Liver (tissue), 9 donors: ENCODE results near the gene CUBN. TPM values are rescaled to one million over a fixed set of nuclear protein-coding genes. Genes with fewer than 3 reads are reported as not detected.

Experiments used
- DNase-seq: peaks from one replicate; pipeline ENCODE4 v3.0.0-alpha.2; 2017; ENCODE audit warnings: low spot score
- H3K27ac ChIP-seq, 2 donors: one replicate each; pipeline ENCODE4 v1.7.0; 2013; ENCODE audit warnings: inconsistent platforms in 2 of 2, low read length in 2 of 2, control low read depth in 1 of 2, low read depth in 1 of 2, mild to moderate bottlenecking in 1 of 2
- H3K27me3 ChIP-seq, 4 donors: one replicate each; pipeline versions ENCODE4 v1.6.1 to v1.7.0; 2013; ENCODE audit warnings: low read length in 3 of 4, inconsistent platforms in 1 of 4, mild to moderate bottlenecking in 1 of 4, moderate library complexity in 1 of 4; ENCODE audit not compliant: control insufficient read depth in 4 of 4, insufficient read depth in 4 of 4
- H3K36me3 ChIP-seq, 4 donors: one replicate each; pipeline versions ENCODE4 v1.6.1 to v1.7.0; 2013; ENCODE audit warnings: low read length in 3 of 4, mild to moderate bottlenecking in 3 of 4, low read depth in 1 of 4, moderate library complexity in 1 of 4; ENCODE audit not compliant: control insufficient read depth in 4 of 4, insufficient read depth in 3 of 4
- H3K4me1 ChIP-seq, 4 donors: one replicate each; pipeline versions ENCODE4 v1.6.1 to v1.7.0; 2013; ENCODE audit warnings: low read length in 3 of 4, mild to moderate bottlenecking in 3 of 4, moderate library complexity in 1 of 4; ENCODE audit not compliant: control insufficient read depth in 4 of 4, insufficient read depth in 4 of 4
- H3K4me3 ChIP-seq, 3 donors: one replicate each; pipeline versions ENCODE4 v1.6.1 to v1.7.0; 2013; ENCODE audit warnings: low read length in 3 of 3, control low read depth in 1 of 3, low read depth in 1 of 3, mild to moderate bottlenecking in 1 of 3
- H3K9ac ChIP-seq, 2 donors: one replicate each; pipeline ENCODE4 v1.7.0; 2013; ENCODE audit warnings: low read length in 2 of 2, mild to moderate bottlenecking in 2 of 2, moderate library complexity in 2 of 2, control low read depth in 1 of 2, low read depth in 1 of 2
- H3K9me3 ChIP-seq, 4 donors: one replicate each; pipeline versions ENCODE4 v1.6.1 to v1.7.0; 2013; ENCODE audit warnings: low read length in 3 of 4; ENCODE audit not compliant: control insufficient read depth in 4 of 4
- ATF3 ChIP-seq: IDR thresholded peaks from 2 replicates; pipeline ENCODE4 v1.6.1; 2016; ENCODE audit warnings: antibody characterized with exemption
- EGR1 ChIP-seq, 2 donors: IDR thresholded peaks; 2 replicates each; pipeline ENCODE4 v1.6.1; 2016 to 2018; ENCODE audit warnings: antibody characterized with exemption in 2 of 2, low read depth in 2 of 2
- FOXA1 ChIP-seq: IDR thresholded peaks from 2 replicates; pipeline ENCODE4 v1.6.1; 2016; ENCODE audit warnings: antibody characterized with exemption
- FOXA2 ChIP-seq: IDR thresholded peaks from 2 replicates; pipeline ENCODE4 v1.6.1; 2016; ENCODE audit warnings: antibody characterized with exemption
- GABPA ChIP-seq, 2 donors: IDR thresholded peaks in 1 of 2; conservative IDR thresholded peaks in 1 of 2; 2 replicates each; pipeline ENCODE4 v1.6.1; 2016; ENCODE audit warnings: antibody characterized with exemption in 2 of 2, mild to moderate bottlenecking in 1 of 2, moderate library complexity in 1 of 2
- HNF4A ChIP-seq, 2 donors: conservative IDR thresholded peaks; 2 replicates each; pipeline ENCODE4 v1.6.1; 2016; ENCODE audit warnings: antibody characterized with exemption in 2 of 2, mild to moderate bottlenecking in 2 of 2
- HNF4G ChIP-seq: IDR thresholded peaks from 2 replicates; pipeline ENCODE4 v1.6.1; 2016; ENCODE audit warnings: antibody characterized with exemption
- JUND ChIP-seq, 2 donors: IDR thresholded peaks; 2 replicates each; pipeline ENCODE4 v1.6.1; 2016; ENCODE audit warnings: antibody characterized with exemption in 2 of 2
- MAX ChIP-seq: IDR thresholded peaks from 2 replicates; pipeline ENCODE4 v1.6.1; 2016; ENCODE audit warnings: antibody characterized with exemption
- NR2F2 ChIP-seq: IDR thresholded peaks from 2 replicates; pipeline ENCODE4 v1.6.1; 2016; ENCODE audit warnings: antibody characterized with exemption
- RAD21 ChIP-seq, 2 donors: IDR thresholded peaks; 2 replicates each; pipeline ENCODE4 v1.6.1; 2016; ENCODE audit warnings: antibody characterized with exemption in 2 of 2, mild to moderate bottlenecking in 2 of 2
- REST ChIP-seq: IDR thresholded peaks from 2 replicates; pipeline ENCODE4 v1.6.1; 2016; ENCODE audit warnings: antibody characterized with exemption, mild to moderate bottlenecking
- RXRA ChIP-seq, 2 donors: IDR thresholded peaks; 2 replicates each; pipeline ENCODE4 v1.6.1; 2017 to 2018; ENCODE audit warnings: antibody characterized with exemption in 2 of 2, mild to moderate bottlenecking in 1 of 2
- SP1 ChIP-seq: IDR thresholded peaks from 2 replicates; pipeline ENCODE4 v1.6.1; 2018; ENCODE audit warnings: antibody characterized with exemption, mild to moderate bottlenecking
- TAF1 ChIP-seq: conservative IDR thresholded peaks from 2 replicates; pipeline ENCODE4 v1.6.1; 2016; ENCODE audit warnings: antibody characterized with exemption, mild to moderate bottlenecking
- YY1 ChIP-seq: IDR thresholded peaks from 2 replicates; pipeline ENCODE4 v1.6.1; 2016; ENCODE audit warnings: antibody characterized with exemption, mild to moderate bottlenecking
- ZBTB33 ChIP-seq: IDR thresholded peaks from 2 replicates; pipeline ENCODE4 v1.6.1; 2016; ENCODE audit warnings: antibody characterized with exemption
- whole genome bisulfite sequencing: extraction: QIAGEN DNeasy Blood & Tissue Kit; methylation state at CpG from one replicate; pipeline ENCODE4 v1.1.7; 2013; 5-methylcytosine and 5-hydroxymethylcytosine counted together
- polyA plus RNA-seq, 2 donors: library from polyadenylated mRNA; stranded (reverse) in 1 of 2; unstranded in 1 of 2; fragments of 200-250 nt in 1 of 2; fragments of >200 nt in 1 of 2; fragmentation: Nextera tagmentation in 1 of 2; extraction: Ambion mirVana in 1 of 2; gene quantifications; one replicate each; pipeline versions ENCODE4 v1.2.1 to v1.2.3, GENCODE V29; 2013 to 2015
- total RNA-seq, 2 donors: library from RNA; depleted of rRNA; stranded (reverse); fragments of >200 nt; gene quantifications; one replicate each; pipeline ENCODE4 v1.2.3, GENCODE V29; 2014
- donor health status: healthy.
- donor health status: healthy.
- donor health status: healthy.
- donor health status: healthy.
- donor health status: healthy.

CUBN gene
- total and polyA plus RNA-seq, 4 donors = 0.01 to 0.67 (median 0.30) TPM

- TF ChIP-seq REST (no peak), HNF4A (conservative IDR thresholded peaks at IDR 0.05) (no peak), TAF1 (no peak)
Measured at GRCh38 chr10:16792675-16793074, 336.9 kb downstream of the CUBN start (continued).

- DNase-seq = no peak
- Histone ChIP-seq H3K27me3 (no peaks in the 10 kb centered on the region), H3K4me1 (no peaks in the 10 kb centered on the region), H3K9me3 (no peaks in the 10 kb centered on the region), H3K27ac (no peak overlapping the region), H3K36me3 (no peaks in the 10 kb centered on the region), H3K4me3 (no peak overlapping the region), H3K9ac (no peak overlapping the region)
- WGBS = 91% methylated on average over 4 of the region's 4 CpGs
- TF ChIP-seq RXRA (IDR thresholded peaks at IDR 0.05) = no peak
- no peak for TF ChIP-seq SP1
- no peak for TF ChIP-seq RAD21 (IDR thresholded peaks at IDR 0.05)
- no peak for TF ChIP-seq FOXA2
- TF ChIP-seq YY1 = no peak
Measured at GRCh38 chr10:16789765-16790164, 339.8 kb downstream of the CUBN start.

GRCh38 chr10:16789261-16789660, 340.4 kb downstream of the CUBN start:
- H3K9me3 ChIP-seq = no peaks in the 10 kb centered on the region
- no peak overlapping the region for H3K27ac ChIP-seq
- no peak overlapping the region for H3K9ac ChIP-seq
- no peaks in the 10 kb centered on the region for H3K36me3 ChIP-seq
- 88% methylated on average over 7 of the region's 7 CpGs for WGBS
- no peaks in the 10 kb centered on the region for H3K4me1 ChIP-seq
- no peaks in the 10 kb centered on the region for H3K27me3 ChIP-seq
- no peak for DNase-seq
- no peak for TF ChIP-seq RAD21 (IDR thresholded peaks at IDR 0.05)
- no peak for TF ChIP-seq NR2F2
- TF ChIP-seq GABPA (IDR thresholded peaks at IDR 0.05 in 1 of 2, conservative IDR thresholded peaks at IDR 0.05 in 1 of 2) = no peak
- TF ChIP-seq JUND (IDR thresholded peaks at IDR 0.05) = no peak
- no peak for TF ChIP-seq MAX
- TF ChIP-seq TAF1 = no peak
- no peak for TF ChIP-seq SP1
- TF ChIP-seq FOXA1 = no peak
- TF ChIP-seq ATF3 = no peak
- TF ChIP-seq FOXA2 = no peak
- no peak for TF ChIP-seq RXRA (IDR thresholded peaks at IDR 0.05)
- TF ChIP-seq HNF4A (conservative IDR thresholded peaks at IDR 0.05) = no peak
- no peak for TF ChIP-seq HNF4G
- no peak for TF ChIP-seq EGR1 (IDR thresholded peaks at IDR 0.05; ENCODE audit: low read depth in 2 of 2)
- no peak for TF ChIP-seq ZBTB33
- H3K4me3 ChIP-seq = no peak overlapping the region
